Mesendoderm (in vitro differentiated cells): ENCODE results near the gene HOXA6.
A peak's percentile ranks its signal among the peaks of the same experiment; 100 is the strongest.

Experiments
- DNase-seq: peaks from one replicate; pipeline ENCODE4 v3.0.0; 2013
- H2AK5ac ChIP-seq: 2 replicates; pipeline ENCODE4 v1.6.1; 2013; ENCODE audit warnings: low read length, inconsistent platforms
- H2BK120ac ChIP-seq: 2 replicates; pipeline ENCODE4 v1.6.1; 2013; ENCODE audit warnings: low read depth, mild to moderate bottlenecking, low read length, moderate library complexity, mixed read lengths
- H2BK15ac ChIP-seq: replicated peaks from 2 replicates; pipeline ENCODE4 v1.6.1; 2013; ENCODE audit warnings: low read depth, mild to moderate bottlenecking, moderate library complexity
- H2BK5ac ChIP-seq: 2 replicates; pipeline ENCODE4 v1.6.1; 2013; ENCODE audit warnings: low read length, inconsistent platforms
- H3K18ac ChIP-seq: 2 replicates; pipeline ENCODE4 v1.6.1; 2013; ENCODE audit warnings: mild to moderate bottlenecking, low read length, mixed read lengths
- H3K23ac ChIP-seq: one replicate; pipeline ENCODE4 v1.6.1; 2013; ENCODE audit warnings: low read length
- H3K27ac ChIP-seq: 2 replicates; pipeline ENCODE4 v1.5.1; 2013; ENCODE audit warnings: low read depth, mild to moderate bottlenecking, inconsistent platforms, low read length, moderate library complexity
- H3K27me3 ChIP-seq: 2 replicates; pipeline ENCODE4 v1.6.1; 2013; ENCODE audit warnings: low read length, control low read depth, mild to moderate bottlenecking, inconsistent platforms; ENCODE audit not compliant: insufficient read depth, poor library complexity
- H3K36me3 ChIP-seq: 2 replicates; pipeline ENCODE4 v1.6.1; 2013; ENCODE audit warnings: low read length, inconsistent platforms; ENCODE audit not compliant: control insufficient read depth, insufficient read depth
- H3K4ac ChIP-seq: one replicate; pipeline ENCODE4 v1.6.1; 2013; ENCODE audit warnings: low read depth, mild to moderate bottlenecking, low read length, moderate library complexity
- H3K4me1 ChIP-seq: 2 replicates; pipeline ENCODE4 v1.6.1; 2013; ENCODE audit warnings: low read depth, low read length, inconsistent platforms; ENCODE audit not compliant: control insufficient read depth
- H3K4me2 ChIP-seq: 2 replicates; pipeline ENCODE4 v1.6.1; 2013; ENCODE audit warnings: low read length
- H3K4me3 ChIP-seq: 2 replicates; pipeline ENCODE4 v1.5.1; 2013; ENCODE audit warnings: mild to moderate bottlenecking, low read length
- H3K56ac ChIP-seq: one replicate; pipeline ENCODE4 v1.6.1; 2013; ENCODE audit warnings: low read length
- H3K79me1 ChIP-seq: 2 replicates; pipeline ENCODE4 v1.6.1; 2013; ENCODE audit warnings: low read length, inconsistent platforms
- H3K79me2 ChIP-seq: 2 replicates; pipeline ENCODE4 v1.6.1; 2013; ENCODE audit warnings: mild to moderate bottlenecking, low read length; ENCODE audit not compliant: control insufficient read depth, insufficient read depth
- H3K9ac ChIP-seq: 2 replicates; pipeline ENCODE4 v1.6.1; 2013; ENCODE audit warnings: low read length, inconsistent platforms
- H4K5ac ChIP-seq: one replicate; pipeline ENCODE4 v1.6.1; 2013; ENCODE audit warnings: low read length
- H4K8ac ChIP-seq: one replicate; pipeline ENCODE4 v1.6.1; 2013; ENCODE audit warnings: low read depth, mild to moderate bottlenecking, control low read depth, low read length, moderate library complexity
- WGBS: extraction: QIAGEN DNeasy Blood & Tissue Kit; methylation state at CpG from one replicate; pipeline ENCODE4 v1.1.7; 2013; ENCODE audit warnings: low lambda C conversion rate, missing lambda C conversion rate; ENCODE audit not compliant: insufficient coverage; ENCODE audit errors: extremely low coverage; 5-methylcytosine and 5-hydroxymethylcytosine counted together

The HOXA6 gene

GRCh38 chr7:27171325-27171636 is 23.7 kb upstream of the HOXA6 start:
- Histone ChIP-seq H2BK5ac (no peak overlapping the region), H3K4ac (no peak overlapping the region), H3K79me2 (no peaks in the 10 kb centered on the region), H2BK120ac (no peak overlapping the region), H2AK5ac (no peak overlapping the region), H4K8ac (no peak overlapping the region), H3K4me2 (no peak overlapping the region), H3K18ac (no peak overlapping the region), H3K79me1 (no peaks in the 10 kb centered on the region), H3K4me1 (no peaks in the 10 kb centered on the region), H4K5ac (no peak overlapping the region), H3K9ac (no peak overlapping the region), H2BK15ac (no peak overlapping the region), H3K23ac (no peak overlapping the region), H3K56ac (no peak overlapping the region), H3K27me3 (peaks cover 90% of the 10 kb centered on the region), H3K36me3 (no peaks in the 10 kb centered on the region), H3K4me3 (no peak overlapping the region), H3K27ac (no peak overlapping the region)
- no CpG with 5 or more reads among the region's 8 CpGs for WGBS
- peak; percentile 53 for DNase-seq

- H2BK120ac ChIP-seq, result no peak overlapping the region
- H3K4me2 ChIP-seq, result no peak overlapping the region
- no CpG with 5 or more reads among the region's 11 CpGs for WGBS
Measured at GRCh38 chr7:27170426-27171324, 23.1 kb upstream of the HOXA6 start.

GRCh38 chr7:27169658-27170425 is 22.3 kb upstream of the HOXA6 start:
- H2BK120ac ChIP-seq, result no peak overlapping the region
- H4K8ac ChIP-seq, result no peak overlapping the region
- no peak overlapping the region for H3K23ac ChIP-seq
- no peak overlapping the region for H2BK15ac ChIP-seq
- H3K4me3 ChIP-seq, result no peak overlapping the region
- H3K79me1 ChIP-seq, result no peaks in the 10 kb centered on the region
- no peak overlapping the region for H3K18ac ChIP-seq
- no peak overlapping the region for H2AK5ac ChIP-seq
- H3K4me1 ChIP-seq, result no peaks in the 10 kb centered on the region
- no peak overlapping the region for H3K9ac ChIP-seq
- DNase-seq, result peak; percentile 74
- H4K5ac ChIP-seq, result no peak overlapping the region
- peaks cover 90% of the 10 kb centered on the region for H3K27me3 ChIP-seq
- H3K36me3 ChIP-seq, result no peaks in the 10 kb centered on the region
- no peak overlapping the region for H3K27ac ChIP-seq
- no peak overlapping the region for H3K56ac ChIP-seq
- H3K79me2 ChIP-seq, result no peaks in the 10 kb centered on the region
- H2BK5ac ChIP-seq, result no peak overlapping the region
- H3K4ac ChIP-seq, result no peak overlapping the region
- peak overlapping the region; percentile 27 for H3K4me2 ChIP-seq
- WGBS, result no CpG with 5 or more reads among the region's 46 CpGs

More at GRCh38 chr7:27170426-27171324, 23.1 kb upstream of the HOXA6 start:
- H3K18ac ChIP-seq, result no peak overlapping the region
- H3K27ac ChIP-seq, result no peak overlapping the region
- H3K36me3 ChIP-seq, result no peaks in the 10 kb centered on the region
- H4K8ac ChIP-seq, result no peak overlapping the region
- no peak overlapping the region for H3K23ac ChIP-seq
- no peak overlapping the region for H2AK5ac ChIP-seq
- no peak overlapping the region for H2BK15ac ChIP-seq
- H2BK5ac ChIP-seq, result no peak overlapping the region
- no peak overlapping the region for H3K9ac ChIP-seq
- DNase-seq, result no peak
- H3K4ac ChIP-seq, result no peak overlapping the region
- no peaks in the 10 kb centered on the region for H3K79me1 ChIP-seq
- no peak overlapping the region for H4K5ac ChIP-seq
- no peaks in the 10 kb centered on the region for H3K4me1 ChIP-seq
- H3K56ac ChIP-seq, result no peak overlapping the region
- H3K27me3 ChIP-seq, result peaks cover 90% of the 10 kb centered on the region
- H3K4me3 ChIP-seq, result no peak overlapping the region
- no peaks in the 10 kb centered on the region for H3K79me2 ChIP-seq

GRCh38 chr7:27168265-27168947 is 20.8 kb upstream of the HOXA6 start:
- H2BK120ac ChIP-seq, result no peak overlapping the region
- no peak overlapping the region for H2AK5ac ChIP-seq
- DNase-seq, result peak; percentile 59
- no peak overlapping the region for H3K4me3 ChIP-seq
- H3K18ac ChIP-seq, result no peak overlapping the region
- no peak overlapping the region for H4K8ac ChIP-seq
- H3K27me3 ChIP-seq, result peaks cover 90% of the 10 kb centered on the region
- H3K4me2 ChIP-seq, result no peak overlapping the region
- H3K4ac ChIP-seq, result no peak overlapping the region
- H3K23ac ChIP-seq, result no peak overlapping the region
- H3K79me1 ChIP-seq, result no peaks in the 10 kb centered on the region
- no peak overlapping the region for H3K56ac ChIP-seq
- H3K4me1 ChIP-seq, result no peaks in the 10 kb centered on the region
- H3K9ac ChIP-seq, result no peak overlapping the region
- WGBS, result no CpG with 5 or more reads among the region's 25 CpGs
- no peak overlapping the region for H3K27ac ChIP-seq
- H3K36me3 ChIP-seq, result no peaks in the 10 kb centered on the region
- no peak overlapping the region for H2BK15ac ChIP-seq
- no peak overlapping the region for H4K5ac ChIP-seq
- no peaks in the 10 kb centered on the region for H3K79me2 ChIP-seq
- no peak overlapping the region for H2BK5ac ChIP-seq

GRCh38 chr7:27167916-27168264 is 20.3 kb upstream of the HOXA6 start:
- no peak overlapping the region for H3K4me2 ChIP-seq
- no peaks in the 10 kb centered on the region for H3K79me2 ChIP-seq
- no peaks in the 10 kb centered on the region for H3K4me1 ChIP-seq
- no peak overlapping the region for H3K27ac ChIP-seq
- H3K27me3 ChIP-seq, result peaks cover 89% of the 10 kb centered on the region
- no peaks in the 10 kb centered on the region for H3K36me3 ChIP-seq
- no peak overlapping the region for H2BK5ac ChIP-seq
- H2BK15ac ChIP-seq, result no peak overlapping the region
- H2AK5ac ChIP-seq, result no peak overlapping the region
- H4K8ac ChIP-seq, result no peak overlapping the region
- H3K79me1 ChIP-seq, result no peaks in the 10 kb centered on the region
- H3K9ac ChIP-seq, result no peak overlapping the region
- no peak overlapping the region for H3K4me3 ChIP-seq
- WGBS, result no CpG with 5 or more reads among the region's 4 CpGs
- H3K23ac ChIP-seq, result no peak overlapping the region
- no peak for DNase-seq
- no peak overlapping the region for H3K18ac ChIP-seq
- H2BK120ac ChIP-seq, result no peak overlapping the region
- H3K56ac ChIP-seq, result no peak overlapping the region
- no peak overlapping the region for H3K4ac ChIP-seq
- H4K5ac ChIP-seq, result no peak overlapping the region
